Stimulated activated CD4-positive, alpha-beta T cell treated with anti-CD3 and anti-CD28 coated beads, Interleukin-12 subunit alpha, Interleukin-12 subunit beta, amount 100 ng/mL, for 24 hours (primary cell): ENCODE measurements around the gene LTF.
"Not testable (repeated sequence)": the region's sequence is repeated elsewhere in the genome, so short reads cannot be mapped to it uniquely, and the experiment has no call there.

Source experiments
- DNase-seq, 2 experiments: peaks; one replicate each; pipeline ENCODE4 v3.0.0-alpha.2; 2020; ENCODE audit warnings: low read depth in 2 of 2

LTF gene

DNA sequence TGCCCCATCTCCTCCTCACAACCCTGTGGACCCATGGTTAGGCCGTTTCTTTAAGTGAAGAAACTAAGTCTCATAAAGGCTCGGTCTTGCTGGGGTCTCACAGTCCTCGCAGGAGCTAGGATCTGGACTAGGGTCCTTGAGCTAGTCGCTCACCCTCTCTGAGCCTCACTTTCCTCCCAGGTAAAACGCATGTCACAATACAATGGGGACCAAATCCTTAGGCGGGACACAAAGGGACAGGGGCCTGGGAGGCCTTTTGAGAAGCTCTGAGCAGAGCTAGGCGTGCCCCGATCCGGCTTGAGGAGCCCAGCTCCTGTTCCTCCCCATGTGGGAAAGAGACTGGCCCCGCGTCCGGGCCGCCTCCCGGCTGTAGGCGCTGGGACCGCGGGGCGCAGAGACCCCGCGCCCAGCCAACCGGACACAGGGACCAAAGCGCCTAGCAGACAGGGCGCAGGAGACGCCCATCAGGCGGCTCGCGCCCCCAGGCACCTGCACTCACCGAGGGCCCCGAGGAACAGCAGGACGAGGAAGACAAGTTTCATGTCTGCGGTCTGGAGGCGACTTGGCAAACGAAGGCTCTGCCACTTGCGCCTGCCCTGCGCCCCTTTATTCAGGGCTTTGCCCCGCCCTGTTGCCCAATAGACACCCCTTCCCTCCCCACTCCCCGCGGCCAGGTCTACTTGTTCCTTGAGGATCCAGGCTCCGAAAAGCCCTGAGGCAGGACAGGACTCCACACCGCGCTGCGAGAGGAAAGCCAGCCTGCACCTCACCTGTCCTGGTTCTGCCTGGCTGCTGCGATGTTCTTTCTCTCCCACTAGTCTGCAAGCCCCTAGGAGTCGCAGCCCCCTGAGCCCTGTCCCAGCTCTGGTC is at the start of gene LTF:
LTF (minus strand) TSS at position 580 of the 870 bp plus-strand sequence; CDS start at position 542, 38 bp downstream.
- no peak for DNase-seq

DNA sequence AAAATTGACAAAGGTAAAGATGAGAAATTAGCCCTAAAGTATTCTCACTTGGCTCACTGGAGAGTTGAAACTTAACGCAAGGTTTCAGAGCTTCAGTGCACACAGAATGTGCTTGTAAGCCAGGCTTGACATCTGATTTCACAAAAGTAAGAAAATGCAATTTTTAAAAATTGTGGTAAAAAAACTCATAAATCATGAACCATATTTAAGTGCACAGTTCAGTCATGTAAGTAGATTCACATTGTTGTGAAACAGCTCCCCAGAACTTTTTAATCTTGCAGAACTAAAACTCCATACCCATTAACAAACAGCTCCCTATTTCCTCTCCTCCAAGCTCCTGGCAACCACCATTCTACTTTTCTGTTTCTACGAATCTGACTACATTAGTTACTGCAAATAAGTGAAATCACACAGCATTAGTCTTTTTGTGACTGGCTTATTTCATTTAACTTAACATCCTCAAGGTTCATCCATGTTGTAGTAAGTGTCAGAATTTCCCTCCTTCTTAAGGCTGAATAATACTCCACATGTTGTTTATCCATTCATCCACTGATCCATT is 47.6 kb upstream of the LTF start:
- no peak for DNase-seq

DNA sequence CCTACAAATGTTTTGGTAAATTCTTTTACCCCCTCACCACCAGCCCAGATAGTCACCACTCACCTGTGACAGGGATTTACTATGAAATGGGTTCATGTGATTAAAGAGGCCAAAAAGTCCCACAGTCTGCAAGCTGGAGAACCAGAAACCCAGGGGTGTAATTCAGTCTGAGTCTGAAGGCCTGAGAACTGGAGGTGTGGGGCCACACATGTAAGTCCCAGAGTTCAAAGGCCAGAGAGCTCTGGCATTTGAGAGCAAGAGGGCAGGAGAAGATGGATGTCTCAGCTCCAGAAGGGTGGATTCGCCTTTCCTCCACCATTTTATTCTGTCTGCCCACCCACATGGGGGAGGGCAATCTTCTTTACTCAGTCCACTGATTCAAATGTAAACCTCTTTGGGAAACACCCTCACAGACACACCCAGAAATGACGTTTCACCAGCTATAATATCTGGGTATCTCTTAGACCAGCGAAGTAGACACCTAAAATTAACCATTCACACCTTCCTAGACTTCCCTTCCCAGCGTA is 45.0 kb upstream of the LTF start:
- no peak for DNase-seq

DNA sequence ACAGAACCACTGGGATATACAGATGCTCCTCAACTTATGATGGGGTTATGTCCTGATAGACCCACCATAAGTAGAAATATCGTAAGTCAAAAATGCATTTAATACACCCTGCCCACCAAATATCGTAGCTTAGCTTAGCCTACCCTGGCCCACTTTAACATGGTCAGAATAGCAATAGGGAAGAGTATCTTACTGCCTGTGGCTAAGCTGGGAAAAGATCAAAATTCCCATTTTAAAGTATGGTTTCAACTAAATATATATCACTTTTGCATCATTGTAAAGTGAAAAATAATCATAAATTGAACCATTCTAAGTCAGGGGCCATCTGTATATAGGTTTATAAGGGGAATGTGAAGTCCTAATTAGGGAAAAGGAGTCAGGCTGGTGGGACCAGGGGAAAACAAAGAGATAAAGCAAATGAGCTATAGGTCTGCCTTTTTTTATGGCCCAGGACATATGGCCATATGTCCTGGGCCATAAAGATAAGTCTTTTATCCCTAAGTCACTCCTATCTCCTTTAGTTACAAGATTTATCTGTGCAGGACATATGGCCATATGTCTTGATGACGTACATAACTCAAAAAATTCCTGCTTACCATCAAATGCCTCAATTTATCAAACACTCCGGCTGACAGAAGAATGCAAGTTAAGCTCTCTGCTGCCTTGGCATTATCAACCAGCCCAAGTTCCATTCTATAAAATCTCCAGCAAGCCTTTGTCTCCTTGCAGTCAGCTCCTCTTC is 44.3 kb upstream of the LTF start:
- no peak for DNase-seq

DNA sequence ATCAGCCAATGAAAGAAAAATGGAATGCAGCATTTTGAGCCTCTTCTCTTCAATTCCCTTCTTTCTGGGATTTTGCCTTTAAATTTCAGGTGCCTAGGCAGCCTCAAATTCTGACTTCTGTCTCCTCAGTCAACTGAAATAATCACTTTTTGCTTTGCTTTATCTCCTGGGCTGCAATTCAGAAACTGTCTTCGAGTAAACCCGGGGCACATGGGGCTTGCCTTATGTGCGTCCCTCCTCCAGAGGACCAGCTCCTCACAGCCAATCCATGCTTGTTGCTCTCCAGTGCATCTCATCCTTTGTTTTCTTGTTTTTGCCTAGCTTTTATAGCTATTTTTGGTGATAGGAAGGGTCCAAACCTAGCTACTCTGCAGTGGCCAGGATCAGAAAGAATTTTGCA is 41.8 kb upstream of the LTF start:
- no peak for DNase-seq

DNA sequence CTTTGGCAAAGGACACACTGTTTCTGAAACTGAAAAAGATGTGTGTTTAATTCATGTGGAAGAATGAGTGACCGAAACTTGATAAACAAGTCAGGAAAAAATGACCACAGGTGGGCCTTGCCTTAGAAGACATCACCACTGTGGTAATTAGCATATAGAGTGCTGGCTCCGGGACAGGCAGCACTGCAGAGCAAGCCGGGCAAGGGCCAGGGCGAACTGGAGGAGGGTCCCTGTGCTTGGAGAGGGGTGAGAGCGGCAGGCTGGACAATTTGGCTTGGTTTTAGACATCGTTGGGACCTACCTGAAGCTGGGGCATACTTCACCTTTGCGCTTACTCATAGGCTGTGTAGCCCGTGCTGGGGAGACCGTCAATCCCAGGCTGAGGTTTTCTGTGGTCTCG is 41.2 kb upstream of the LTF start:
- DNase-seq: no peak

DNA sequence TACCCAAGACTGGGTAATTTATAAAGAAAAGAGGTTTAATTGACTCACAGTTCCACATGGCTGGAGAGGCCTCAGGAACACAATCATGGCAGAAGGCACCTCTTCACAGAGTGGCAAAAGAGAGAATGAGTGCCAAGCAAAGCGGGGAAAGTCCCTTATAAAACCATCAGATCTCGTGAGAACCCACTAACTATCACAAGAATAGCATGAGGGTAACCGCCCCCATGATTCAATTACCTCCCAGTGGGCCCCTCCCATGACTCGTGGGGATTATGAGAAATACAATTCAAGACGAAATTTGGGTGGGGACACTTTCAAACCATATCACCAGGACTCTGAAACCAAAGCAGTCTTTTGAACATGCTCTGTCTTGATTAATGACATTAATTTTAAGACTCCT is 40.1 kb upstream of the LTF start:
- DNase-seq: peak; percentile 7 to 15

DNA sequence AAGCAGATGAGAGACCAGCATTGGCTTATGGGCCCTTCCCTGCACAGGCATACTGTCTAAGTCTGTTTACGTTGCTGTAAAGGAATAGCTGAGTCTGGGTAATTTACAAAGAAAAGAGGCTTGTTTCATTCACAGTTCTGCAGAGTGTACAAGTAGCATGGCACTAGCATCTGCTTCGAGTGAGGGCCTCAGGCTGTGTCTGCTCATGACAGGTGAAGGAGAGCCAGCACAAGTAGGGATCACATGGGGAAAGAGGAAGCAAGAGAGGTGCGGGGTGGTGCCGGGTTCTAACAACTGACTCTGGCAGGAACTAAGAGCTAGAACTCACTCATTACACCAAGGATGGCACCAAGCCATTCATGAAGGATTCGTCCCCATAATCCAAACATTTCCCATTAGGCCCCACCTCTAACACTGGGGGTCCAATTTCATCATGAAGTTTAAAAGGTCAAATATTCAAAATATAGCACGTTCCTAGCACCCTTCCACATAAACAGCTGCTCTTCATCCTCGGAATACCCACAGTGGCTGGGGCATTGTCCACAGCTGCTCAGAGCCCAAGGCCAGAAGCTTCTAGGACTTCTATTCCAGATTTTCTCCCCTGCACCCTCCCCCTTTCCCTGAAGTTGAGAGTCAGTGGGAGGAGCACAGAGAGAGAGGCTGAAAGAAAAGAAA is 38.6 kb upstream of the LTF start:
- no peak for DNase-seq

DNA sequence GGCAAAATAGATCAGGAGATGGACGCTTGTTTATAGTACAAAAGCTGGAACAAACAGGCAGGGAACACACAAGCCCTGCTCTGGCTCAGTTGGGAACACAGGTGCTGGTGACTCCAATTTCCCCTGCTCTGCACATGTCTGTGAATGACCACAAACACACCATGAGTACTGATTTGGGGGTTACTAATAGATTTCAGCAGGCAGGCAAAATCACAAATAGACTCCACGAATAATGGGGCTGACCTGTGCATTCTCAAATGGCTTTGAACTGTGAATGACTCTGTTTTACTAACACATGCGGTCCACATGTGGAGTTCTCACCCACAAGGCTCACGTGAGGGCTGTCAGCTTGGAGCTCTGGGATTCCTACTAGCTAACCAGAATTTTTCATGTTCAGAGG is 37.0 kb upstream of the LTF start:
- DNase-seq: no peak

DNA sequence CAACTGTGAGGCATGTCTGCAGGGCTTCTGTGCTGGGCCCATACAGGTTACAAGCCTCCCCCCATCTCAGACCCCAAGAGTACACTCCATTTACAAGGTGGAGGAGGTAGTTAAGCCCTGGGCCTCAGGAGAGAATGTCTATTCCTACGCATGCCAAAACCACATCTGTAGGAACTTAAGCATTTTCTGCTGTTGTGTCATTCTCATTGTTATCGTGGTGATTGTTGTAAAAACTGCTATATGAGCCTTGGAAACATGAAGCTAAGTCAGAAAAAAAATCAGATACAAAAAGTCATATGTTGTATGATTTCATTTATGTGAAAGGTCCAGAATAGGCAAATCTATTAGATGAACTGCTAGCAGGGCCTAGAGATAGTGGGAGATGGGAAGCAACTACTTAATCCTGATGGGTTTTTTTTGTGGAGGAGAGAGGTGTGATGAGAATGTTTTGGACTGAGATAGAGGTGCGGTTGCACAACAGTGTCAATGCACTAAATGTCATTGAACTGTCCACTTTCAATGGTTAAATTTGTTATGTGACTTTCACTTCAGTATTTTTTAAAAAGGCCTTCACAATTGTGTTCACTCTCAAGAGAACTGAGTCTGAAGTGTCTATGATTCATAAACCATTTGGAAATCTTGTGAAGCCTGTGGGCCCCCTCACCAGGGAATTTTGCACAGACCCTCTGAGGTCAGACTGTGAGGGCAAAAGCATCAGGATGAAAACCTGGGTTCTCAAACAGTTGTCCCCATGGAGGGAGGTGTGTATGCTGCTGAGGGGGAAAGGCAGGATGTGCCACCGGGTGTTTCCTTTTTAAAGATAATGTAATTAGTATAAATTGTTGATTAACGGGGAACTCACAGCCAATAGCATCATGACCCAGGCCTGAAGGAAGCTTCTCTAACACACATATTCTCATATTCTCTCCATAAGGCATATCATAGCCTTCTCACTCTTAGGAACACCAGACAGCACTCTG is 36.2 kb upstream of the LTF start:
- no peak for DNase-seq

DNA sequence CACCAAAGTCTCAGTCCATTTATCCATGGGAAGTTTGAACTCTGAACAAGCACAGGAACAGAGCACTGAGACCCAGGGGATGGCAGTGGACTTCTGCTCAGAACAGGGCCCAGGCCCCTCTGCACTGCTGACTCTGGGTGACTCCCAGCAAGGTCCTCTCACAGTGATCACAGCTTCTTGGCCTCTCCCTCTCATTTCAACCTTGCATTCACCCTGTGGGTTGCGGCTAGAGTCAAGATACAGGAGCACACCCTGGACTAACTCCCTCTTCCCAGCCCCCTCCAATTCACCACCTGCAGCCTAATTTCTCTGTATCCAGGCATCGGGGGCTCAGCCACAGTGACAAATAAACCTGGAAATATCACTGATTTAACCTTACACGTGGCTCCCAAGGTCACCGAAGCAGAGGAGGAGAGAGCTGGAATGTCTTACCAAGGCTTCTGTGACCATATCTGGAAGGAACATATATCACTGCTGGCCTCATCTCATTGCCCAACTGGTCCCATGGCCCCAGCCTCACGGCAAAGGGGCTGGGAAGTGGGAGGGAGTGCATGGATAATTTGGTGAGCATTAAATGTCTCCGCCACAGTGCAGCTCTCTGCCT is 34.3 kb upstream of the LTF start:
- DNase-seq: no peak

DNA sequence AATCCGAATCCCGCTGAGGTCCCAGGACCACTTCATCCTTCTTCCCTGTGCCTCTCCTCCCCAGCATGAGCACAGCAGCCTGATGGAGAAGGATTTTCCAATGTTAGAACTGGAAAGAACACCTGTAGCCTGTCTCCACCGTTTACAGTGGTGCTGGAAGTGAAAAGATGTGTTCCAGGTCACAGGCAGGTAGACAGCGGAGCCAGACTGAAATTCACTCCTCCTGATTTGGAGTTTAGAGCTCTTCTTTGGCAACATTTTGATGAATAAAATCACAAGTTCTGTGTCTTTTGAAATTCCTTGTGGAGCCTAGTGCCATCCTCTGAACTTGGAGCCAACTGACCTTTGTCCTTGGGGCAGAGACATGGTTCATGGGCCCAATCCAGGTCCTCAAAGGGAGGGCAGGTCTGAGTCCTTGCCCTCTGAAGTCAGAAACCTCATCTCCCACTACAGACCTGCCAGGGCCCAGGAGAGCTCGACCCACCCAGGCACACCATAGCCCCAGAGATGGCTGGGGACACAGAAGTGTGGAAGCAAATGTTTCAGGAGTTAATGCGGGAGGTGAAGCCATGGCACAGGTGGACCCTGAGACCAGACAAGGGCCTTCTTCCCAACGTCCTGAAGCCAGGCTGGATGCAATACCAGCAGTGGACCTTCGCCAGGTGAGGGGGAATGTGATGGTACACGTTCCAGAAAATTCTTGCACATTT is 33.0 kb upstream of the LTF start, which contains the start of gene RTP3:
RTP3 (plus strand) TSS at position 421 of the 710 bp plus-strand sequence; CDS start at position 508, 87 bp downstream.
- no peak for DNase-seq

DNA sequence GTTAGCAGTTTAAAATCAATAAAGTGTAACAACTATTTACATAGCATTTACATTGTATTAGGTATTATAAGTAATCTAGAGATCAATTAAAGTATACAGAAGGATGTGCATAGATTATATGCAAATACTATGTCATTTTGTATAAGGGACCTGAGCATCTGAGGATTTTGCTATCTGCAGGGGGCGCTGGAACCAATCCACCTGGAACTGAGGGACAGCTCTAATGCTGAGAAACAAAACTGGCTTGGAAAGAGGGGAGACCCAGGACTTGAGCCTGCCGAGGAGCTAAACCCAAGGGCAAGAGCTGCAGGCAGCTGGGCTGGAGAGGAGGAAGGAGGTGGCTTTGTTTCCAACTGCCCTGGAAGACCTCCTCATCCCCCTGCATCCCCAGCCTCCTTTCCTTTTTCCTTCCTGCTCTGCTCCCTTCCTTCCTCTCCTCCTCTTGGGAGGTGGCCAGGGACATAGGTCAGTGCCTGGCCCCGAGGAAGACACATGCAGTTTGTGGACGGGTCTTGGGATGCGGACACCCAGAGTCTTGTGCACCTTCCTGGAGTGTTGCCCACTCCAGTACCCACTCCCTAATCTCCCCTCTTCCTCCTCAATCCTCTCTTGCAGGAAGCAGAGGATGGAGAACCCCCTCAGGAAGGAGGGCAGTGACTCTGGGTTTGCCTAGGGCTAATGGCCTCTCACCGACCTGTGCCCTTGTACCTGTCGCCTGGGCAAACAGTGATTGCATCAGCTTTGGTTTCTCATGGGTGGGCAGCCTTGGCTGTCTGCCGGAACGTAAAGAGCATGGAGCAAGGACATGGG is 32.2 kb upstream of the LTF start:
- peak in 1 of 2 experiments; percentile 18 for DNase-seq

DNA sequence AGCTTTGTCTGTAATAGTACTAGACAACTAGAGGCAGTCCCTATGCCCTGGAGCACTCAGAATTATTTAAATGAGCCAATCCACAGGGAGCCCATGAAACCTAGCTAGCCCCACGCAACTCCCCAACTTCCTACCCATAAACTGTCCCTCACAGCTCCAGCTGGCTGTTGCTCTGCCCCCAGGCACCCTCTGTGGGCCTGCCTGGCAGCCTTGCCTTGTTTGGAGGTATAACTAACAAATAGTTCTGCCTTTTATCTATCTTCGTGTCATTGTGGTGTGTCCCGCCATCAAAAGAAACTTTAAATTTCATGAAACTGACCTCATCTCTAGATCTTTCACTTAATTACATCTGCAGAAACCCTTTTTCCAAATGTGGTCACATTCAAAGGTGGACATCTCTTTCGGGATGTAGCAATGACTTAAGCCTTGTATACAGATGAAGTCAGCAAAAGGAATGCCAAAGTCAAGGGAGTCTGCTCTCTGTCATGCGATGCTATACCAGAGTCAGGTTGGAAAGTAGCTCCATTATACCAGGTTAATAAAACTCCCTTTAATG is 31.3 kb upstream of the LTF start:
- DNase-seq: no peak

DNA sequence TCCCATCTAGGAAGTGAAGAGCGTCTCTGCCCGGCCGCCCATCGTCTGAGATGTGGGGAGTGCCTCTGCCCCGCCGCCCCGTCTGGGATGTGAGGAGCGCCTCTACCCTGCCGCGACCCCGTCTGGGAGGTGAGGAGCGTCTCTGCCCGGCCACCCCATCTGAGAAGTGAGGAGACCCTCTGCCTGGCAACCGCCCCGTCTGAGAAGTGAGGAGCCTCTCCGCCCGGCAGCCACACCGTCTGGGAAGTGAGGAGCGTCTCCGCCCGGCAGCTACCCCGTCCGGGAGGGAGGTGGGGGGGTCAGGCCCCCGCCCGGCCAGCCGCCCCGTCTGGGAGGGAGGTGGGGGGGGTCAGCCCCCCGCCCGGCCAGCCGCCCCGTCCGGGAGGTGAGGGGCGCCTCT is 29.8 kb upstream of the LTF start:
- DNase-seq: not testable (repeated sequence)

DNA sequence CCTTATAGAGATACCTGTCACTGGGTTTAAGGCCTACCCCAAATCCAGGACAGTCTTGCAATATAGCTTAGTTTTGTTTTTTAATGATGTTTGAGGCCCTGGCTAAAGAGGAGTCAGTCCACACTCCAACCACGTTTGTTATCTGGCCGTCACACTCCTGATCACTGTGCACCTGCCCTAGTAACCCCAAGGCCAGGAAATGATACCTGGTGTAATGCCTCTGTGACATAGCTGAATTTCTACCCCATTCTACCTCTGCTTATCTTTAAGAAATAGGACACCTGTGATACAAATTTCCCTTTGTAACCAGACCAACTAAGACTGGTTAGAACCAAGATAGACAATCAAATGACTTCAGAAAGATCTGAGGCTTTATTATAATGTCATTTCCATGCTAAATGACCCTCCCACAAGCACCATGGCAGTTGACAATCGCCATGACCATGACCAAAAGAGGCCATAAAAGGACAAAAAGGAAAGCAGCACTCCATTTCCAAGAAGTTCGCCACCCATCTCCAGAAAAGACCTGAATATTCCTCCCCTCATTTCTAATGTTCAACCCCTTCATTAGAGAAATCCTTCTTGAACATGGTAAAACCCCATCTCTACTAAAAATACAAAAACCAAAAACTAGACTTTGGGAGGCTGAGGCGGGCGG is 28.3 kb upstream of the LTF start:
- no peak for DNase-seq
